H9 (cell line): ENCODE measurements around the gene AMELX. TPM values are rescaled to one million over a fixed set of nuclear protein-coding genes. Genes with fewer than 3 reads are reported as not detected.

Source experiments
- DNase-seq: peaks from one replicate; pipeline ENCODE4 v3.0.0-alpha.2; 2017
- H2AFZ ChIP-seq: one replicate; pipeline ENCODE4 v1.6.1; 2013; ENCODE audit warnings: mild to moderate bottlenecking, low read length, control low read depth, moderate library complexity
- H2AK5ac ChIP-seq: 2 replicates; pipeline ENCODE4 v1.6.1; 2013; ENCODE audit warnings: low read length, control low read depth, mixed read lengths; ENCODE audit not compliant: insufficient read length
- H2BK120ac ChIP-seq: one replicate; pipeline ENCODE4 v1.6.1; 2013; ENCODE audit warnings: low read depth, mild to moderate bottlenecking, low read length, control low read depth, inconsistent platforms; ENCODE audit not compliant: poor library complexity, severe bottlenecking
- H2BK12ac ChIP-seq: 2 replicates; pipeline ENCODE4 v1.6.1; 2013; ENCODE audit warnings: low read length, control low read depth, mixed read lengths, low read depth; ENCODE audit not compliant: insufficient read length
- H2BK15ac ChIP-seq: 2 replicates; pipeline ENCODE4 v1.6.1; 2013; ENCODE audit warnings: low read depth, low read length, control low read depth
- H2BK20ac ChIP-seq: one replicate; pipeline ENCODE4 v1.6.1; 2013; ENCODE audit warnings: low read depth, mild to moderate bottlenecking, low read length, control low read depth, inconsistent platforms; ENCODE audit not compliant: poor library complexity, severe bottlenecking
- H2BK5ac ChIP-seq: 2 replicates; pipeline ENCODE4 v1.6.1; 2013; ENCODE audit warnings: low read length, control low read depth, mixed read lengths; ENCODE audit not compliant: insufficient read length
- H3K14ac ChIP-seq: 2 replicates; pipeline ENCODE4 v1.6.1; 2013; ENCODE audit warnings: low read length, control low read depth; ENCODE audit not compliant: insufficient read depth
- H3K18ac ChIP-seq: 2 replicates; pipeline ENCODE4 v1.6.1; 2013; ENCODE audit warnings: low read depth, mild to moderate bottlenecking, mixed read lengths, low read length, control low read depth; ENCODE audit not compliant: insufficient read length
- H3K23ac ChIP-seq: 2 replicates; pipeline ENCODE4 v1.6.1; 2013; ENCODE audit warnings: low read length, control low read depth, mixed read lengths, low read depth; ENCODE audit not compliant: insufficient read length
- H3K23me2 ChIP-seq: 2 replicates; pipeline ENCODE4 v1.6.1; 2013; ENCODE audit warnings: low read depth, mild to moderate bottlenecking, mixed read lengths, low read length, control low read depth; ENCODE audit not compliant: insufficient read length, poor library complexity, severe bottlenecking
- H3K27ac ChIP-seq: 2 replicates; pipeline ENCODE4 v1.5.1; 2013; ENCODE audit warnings: low read length, control low read depth, mixed read lengths, low read depth; ENCODE audit not compliant: insufficient read length
- H3K27me3 ChIP-seq: 2 replicates; pipeline ENCODE4 v1.6.1; 2013; ENCODE audit warnings: low read length, control low read depth, inconsistent platforms; ENCODE audit not compliant: insufficient read depth
- H3K4ac ChIP-seq: 2 replicates; pipeline ENCODE4 v1.6.1; 2013; ENCODE audit warnings: low read depth, mild to moderate bottlenecking, control low read depth, inconsistent platforms, low read length, moderate library complexity
- H3K4me1 ChIP-seq: 2 replicates; pipeline ENCODE4 v1.6.1; 2013; ENCODE audit warnings: low read length, control low read depth, inconsistent platforms; ENCODE audit not compliant: insufficient read depth
- H3K4me2 ChIP-seq: 2 replicates; pipeline ENCODE4 v1.6.1; 2013; ENCODE audit warnings: low read length, control low read depth, mixed read lengths; ENCODE audit not compliant: insufficient read length, insufficient read depth
- H3K56ac ChIP-seq: 2 replicates; pipeline ENCODE4 v1.6.1; 2013; ENCODE audit warnings: low read depth, mild to moderate bottlenecking, mixed read lengths, low read length, control low read depth; ENCODE audit not compliant: insufficient read length
- H3K79me1 ChIP-seq: 2 replicates; pipeline ENCODE4 v1.6.1; 2013; ENCODE audit warnings: low read depth, mild to moderate bottlenecking, moderate library complexity, low read length, control low read depth, inconsistent platforms; ENCODE audit not compliant: insufficient read depth, poor library complexity, severe bottlenecking
- H3K79me2 ChIP-seq: 2 replicates; pipeline ENCODE4 v1.6.1; 2013; ENCODE audit warnings: low read length, control low read depth, inconsistent platforms; ENCODE audit not compliant: insufficient read depth
- H3K9ac ChIP-seq: 2 replicates; pipeline ENCODE4 v1.6.1; 2013; ENCODE audit warnings: low read length, control low read depth, mixed read lengths; ENCODE audit not compliant: insufficient read length; ENCODE audit errors: extremely low read depth
- H3K9me3 ChIP-seq: one replicate; pipeline ENCODE4 v1.6.1; 2013; ENCODE audit warnings: low read depth, low read length, inconsistent platforms; ENCODE audit not compliant: control insufficient read depth
- H3T11ph ChIP-seq: one replicate; pipeline ENCODE4 v1.6.1; 2013; ENCODE audit warnings: mild to moderate bottlenecking, low read length, control low read depth, inconsistent platforms
- H4K20me1 ChIP-seq: one replicate; pipeline ENCODE4 v1.6.1; 2013; ENCODE audit not compliant: control insufficient read depth, insufficient read length, insufficient read depth
- H4K5ac ChIP-seq: 2 replicates; pipeline ENCODE4 v1.6.1; 2013; ENCODE audit warnings: low read depth, mild to moderate bottlenecking, mixed read lengths, low read length, control low read depth; ENCODE audit not compliant: insufficient read length
- H4K8ac ChIP-seq: replicated peaks from 2 replicates; pipeline ENCODE4 v1.6.1; 2013; ENCODE audit warnings: low read length, control low read depth, mixed read lengths, low read depth; ENCODE audit not compliant: insufficient read length
- H4K91ac ChIP-seq: 2 replicates; pipeline ENCODE4 v1.6.1; 2013; ENCODE audit warnings: low read depth, mild to moderate bottlenecking, moderate library complexity, mixed read lengths, low read length, control low read depth; ENCODE audit not compliant: insufficient read length
- H3K27ac Mint-ChIP-seq, 3 experiments: 2 replicates in 2 of 3; 3 replicates in 1 of 3; pipeline ENCODE4 v1.8.0; 2020 to 2021; ENCODE audit warnings: mixed read lengths in 3 of 3, mild to moderate bottlenecking in 1 of 3, moderate library complexity in 1 of 3
- H3K27me3 Mint-ChIP-seq: 2 replicates; pipeline ENCODE4 v1.8.0; 2021; ENCODE audit warnings: low read depth, mild to moderate bottlenecking, moderate library complexity, mixed read lengths
- H3K36me3 Mint-ChIP-seq, 3 experiments: 2 replicates in 2 of 3; 3 replicates in 1 of 3; pipeline ENCODE4 v1.8.0; 2020 to 2021; ENCODE audit warnings: low read depth in 3 of 3, mixed read lengths in 3 of 3; ENCODE audit not compliant: insufficient read depth in 1 of 3
- H3K4me1 Mint-ChIP-seq, 2 experiments: 2 replicates each; pipeline ENCODE4 v1.8.0; 2020; ENCODE audit warnings: mixed read lengths in 2 of 2
- H3K4me3 Mint-ChIP-seq, 2 experiments: 2 replicates in 1 of 2; 3 replicates in 1 of 2; pipeline ENCODE4 v1.8.0; 2020 to 2021; ENCODE audit warnings: mild to moderate bottlenecking in 2 of 2, mixed read lengths in 2 of 2, moderate library complexity in 1 of 2
- H3K9me3 Mint-ChIP-seq, 2 experiments: 2 replicates in 1 of 2; 3 replicates in 1 of 2; pipeline ENCODE4 v1.8.0; 2020; ENCODE audit warnings: mild to moderate bottlenecking in 2 of 2, mixed read lengths in 2 of 2, moderate library complexity in 1 of 2
- WGBS: extraction: QIAGEN DNeasy Blood & Tissue Kit; methylation state at CpG from one replicate; pipeline ENCODE4 v1.1.7; 2013; ENCODE audit warnings: missing lambda C conversion rate, low lambda C conversion rate, mixed read lengths; ENCODE audit not compliant: insufficient read length; ENCODE audit errors: extremely low coverage; 5-methylcytosine and 5-hydroxymethylcytosine counted together
- total RNA-seq: library from RNA; stranded (reverse); gene quantifications from 2 replicates; pipeline ENCODE4 v1.2.1, GENCODE V29; 2021
- TF ChIP-seq, protein P1 (sequence below): fragments of 200-600 bp; sonication (generic); conservative IDR thresholded peaks from 3 replicates; pipeline ENCODE4 v1.8.0; 2021; ENCODE audit warnings: antibody characterized with exemption, mild to moderate bottlenecking

The AMELX gene
- total RNA-seq, 1 experiment from 2014 or later = not detected

DNA sequence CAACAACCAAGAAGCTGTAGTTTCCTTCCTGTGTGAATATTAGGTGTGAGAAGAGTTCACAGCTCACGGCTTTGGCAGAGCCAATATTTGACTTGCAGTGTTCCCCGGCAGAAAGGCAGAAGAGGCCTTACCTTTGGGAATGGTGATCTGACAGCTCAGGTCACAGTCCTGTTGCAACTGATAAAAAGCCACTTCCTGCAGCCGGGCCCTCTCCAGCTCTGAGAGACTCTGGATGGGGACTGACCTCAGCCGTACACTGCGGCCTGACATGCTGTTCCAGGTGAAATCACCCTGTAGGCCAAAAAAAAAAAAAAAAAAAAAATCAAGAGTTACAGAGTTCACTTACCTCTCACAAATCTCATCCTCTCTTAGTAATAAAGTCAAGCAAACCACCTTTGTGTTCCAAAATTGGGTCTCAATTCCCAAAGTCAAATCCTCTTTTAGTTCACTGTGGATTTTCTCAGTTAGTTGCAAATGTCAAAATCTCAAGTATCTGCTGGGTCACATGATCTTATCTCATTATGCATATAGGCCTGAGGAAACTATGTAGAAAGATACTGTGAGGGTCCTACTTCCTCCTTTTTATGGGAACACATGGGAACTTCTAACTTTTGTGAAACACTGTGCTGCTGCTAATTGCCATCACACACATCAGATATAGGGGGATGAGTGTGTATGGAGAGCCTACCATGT, 38.6 kb upstream of the AMELX start:
- no peaks in the 10 kb centered on the region for H3K4me1 ChIP-seq
- no peak overlapping the region for H3K27ac ChIP-seq
- no peak overlapping the region for H3K56ac ChIP-seq
- no peak overlapping the region for H2BK12ac ChIP-seq
- H4K20me1 ChIP-seq = no peaks in the 10 kb centered on the region
- no peak overlapping the region for H2BK20ac ChIP-seq
- H3K9ac ChIP-seq = no peak overlapping the region
- TF ChIP-seq, protein P1, sequence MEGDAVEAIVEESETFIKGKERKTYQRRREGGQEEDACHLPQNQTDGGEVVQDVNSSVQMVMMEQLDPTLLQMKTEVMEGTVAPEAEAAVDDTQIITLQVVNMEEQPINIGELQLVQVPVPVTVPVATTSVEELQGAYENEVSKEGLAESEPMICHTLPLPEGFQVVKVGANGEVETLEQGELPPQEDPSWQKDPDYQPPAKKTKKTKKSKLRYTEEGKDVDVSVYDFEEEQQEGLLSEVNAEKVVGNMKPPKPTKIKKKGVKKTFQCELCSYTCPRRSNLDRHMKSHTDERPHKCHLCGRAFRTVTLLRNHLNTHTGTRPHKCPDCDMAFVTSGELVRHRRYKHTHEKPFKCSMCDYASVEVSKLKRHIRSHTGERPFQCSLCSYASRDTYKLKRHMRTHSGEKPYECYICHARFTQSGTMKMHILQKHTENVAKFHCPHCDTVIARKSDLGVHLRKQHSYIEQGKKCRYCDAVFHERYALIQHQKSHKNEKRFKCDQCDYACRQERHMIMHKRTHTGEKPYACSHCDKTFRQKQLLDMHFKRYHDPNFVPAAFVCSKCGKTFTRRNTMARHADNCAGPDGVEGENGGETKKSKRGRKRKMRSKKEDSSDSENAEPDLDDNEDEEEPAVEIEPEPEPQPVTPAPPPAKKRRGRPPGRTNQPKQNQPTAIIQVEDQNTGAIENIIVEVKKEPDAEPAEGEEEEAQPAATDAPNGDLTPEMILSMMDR = no peak
- H3K27me3 Mint-ChIP-seq = no peaks in the 10 kb centered on the region
- H4K5ac ChIP-seq = no peak overlapping the region
- H3K27ac Mint-ChIP-seq = no peak overlapping the region
- H3K36me3 Mint-ChIP-seq = peaks cover 0 to 3% (median 0%) of the 10 kb centered on the region in 3 experiments; a peak in 2 of 7 replicates
- H3K9me3 ChIP-seq = no peaks in the 10 kb centered on the region
- H3K18ac ChIP-seq = no peak overlapping the region
- H4K8ac ChIP-seq = no peak overlapping the region
- H3K4me3 Mint-ChIP-seq = no peak overlapping the region
- no peak for DNase-seq
- H3K23ac ChIP-seq = no peak overlapping the region
- H3K4me1 Mint-ChIP-seq = no peaks in the 10 kb centered on the region
- no peak overlapping the region for H2AK5ac ChIP-seq
- no peak overlapping the region for H4K91ac ChIP-seq
- H3K4ac ChIP-seq = no peak overlapping the region
- no peak overlapping the region for H3K4me2 ChIP-seq
- no peaks in the 10 kb centered on the region for H3K79me1 ChIP-seq
- no peak overlapping the region for H2BK120ac ChIP-seq
- peaks cover 54 to 60% of the 10 kb centered on the region in 2 experiments for H3K9me3 Mint-ChIP-seq
- no peak overlapping the region for H2BK15ac ChIP-seq
- no peak overlapping the region for H2BK5ac ChIP-seq
- H3K14ac ChIP-seq = no peak overlapping the region
- H2AFZ ChIP-seq = no peak overlapping the region
- no peaks in the 10 kb centered on the region for H3K27me3 ChIP-seq
- H3T11ph ChIP-seq = no peak overlapping the region
- H3K79me2 ChIP-seq = no peaks in the 10 kb centered on the region
- H3K23me2 ChIP-seq = no peaks in the 10 kb centered on the region
- no CpG with 5 or more reads among the region's 5 CpGs for WGBS
